RWPE2 (cell line): ENCODE data around the gene RAI1.

Source experiments
- ATAC-seq: fragments of 200-7000 bp; cut with Tn5 transposase; 3 replicates; pipeline ENCODE4 v1.9.1; 2021; ENCODE audit warnings: low read depth
- DNase-seq: peaks from one replicate; pipeline ENCODE4 v3.0.0-alpha.2; 2020; ENCODE audit warnings: low spot score
- H3K27ac ChIP-seq: fragments of 450-650 bp; 2 replicates; pipeline ENCODE4 v1.5.1; 2017; ENCODE audit warnings: mild to moderate bottlenecking; ENCODE audit not compliant: poor library complexity, severe bottlenecking
- H3K27me3 ChIP-seq: fragments of 250-450 bp; sonication (Bioruptor Pico); 2 replicates; pipeline ENCODE4 v1.5.1; 2021; ENCODE audit warnings: mild to moderate bottlenecking, moderate library complexity; ENCODE audit not compliant: insufficient read depth, poor library complexity, severe bottlenecking
- H3K36me3 ChIP-seq: fragments of 250-450 bp; sonication (Bioruptor Pico); 2 replicates; pipeline ENCODE4 v1.5.1; 2020; ENCODE audit warnings: low read depth, mild to moderate bottlenecking, moderate library complexity
- H3K4me1 ChIP-seq: fragments of 250-450 bp; sonication (Bioruptor Pico); 2 replicates; pipeline ENCODE4 v1.5.1; 2021; ENCODE audit warnings: mild to moderate bottlenecking, moderate library complexity; ENCODE audit not compliant: insufficient read depth, poor library complexity, severe bottlenecking
- H3K4me3 ChIP-seq: fragments of 250-450 bp; sonication (Bioruptor Pico); 2 replicates; pipeline ENCODE4 v1.5.1; 2021; ENCODE audit warnings: mild to moderate bottlenecking, moderate library complexity; ENCODE audit not compliant: severe bottlenecking
- H3K9me3 ChIP-seq: fragments of 250-450 bp; sonication (Bioruptor Pico); 2 replicates; pipeline ENCODE4 v1.5.1; 2021; ENCODE audit warnings: mild to moderate bottlenecking, moderate library complexity; ENCODE audit not compliant: severe bottlenecking
- TF ChIP-seq, protein P1 (sequence below): fragments of 450-650 bp; IDR thresholded peaks from one replicate; pipeline ENCODE4 v1.5.1; 2017; ENCODE audit warnings: mild to moderate bottlenecking, moderate library complexity; ENCODE audit not compliant: poor library complexity, severe bottlenecking

The RAI1 gene

DNA sequence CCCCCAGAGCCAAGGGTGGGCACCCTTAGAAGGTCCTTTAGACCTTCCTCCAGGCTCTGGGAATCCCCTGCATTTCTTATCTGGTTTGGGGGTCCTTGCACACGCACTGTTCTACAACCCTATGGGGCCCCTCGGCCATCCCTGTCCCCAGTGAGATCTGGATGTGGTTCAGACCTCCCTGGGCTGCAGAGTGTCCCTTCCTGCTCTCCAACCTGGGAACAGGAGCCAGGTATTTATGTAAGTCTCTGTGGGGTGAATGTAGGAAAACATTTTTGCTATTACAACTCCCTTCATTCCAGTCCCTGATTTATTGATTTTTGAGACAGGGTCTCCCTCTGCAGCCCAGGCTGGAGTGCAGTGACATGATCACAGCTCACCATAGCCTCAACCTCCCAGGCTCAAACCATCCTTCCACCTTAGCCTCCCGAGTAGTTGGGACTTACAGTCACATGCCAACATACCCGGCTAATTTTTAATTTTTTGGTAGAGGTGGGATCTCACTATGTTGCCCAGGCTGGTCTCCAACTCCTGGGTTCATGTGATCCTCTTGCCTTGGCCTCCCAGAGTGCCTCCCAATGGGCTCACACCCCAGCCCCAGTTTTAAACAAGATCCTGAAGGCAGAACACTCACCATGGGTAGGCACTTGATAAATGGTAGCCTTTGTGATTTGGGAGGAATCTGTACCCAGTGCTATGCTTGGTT is 61.6 kb downstream of the RAI1 start:
- Histone ChIP-seq H3K36me3 (no peaks in the 10 kb centered on the region), H3K9me3 (no peaks in the 10 kb centered on the region), H3K27me3 (no peaks in the 10 kb centered on the region), H3K4me3 (no peak overlapping the region), H3K27ac (no peak overlapping the region), H3K4me1 (peaks cover 30% of the 10 kb centered on the region)
- DNase-seq (no peak), ATAC-seq (no peak)
- TF ChIP-seq, protein P1, sequence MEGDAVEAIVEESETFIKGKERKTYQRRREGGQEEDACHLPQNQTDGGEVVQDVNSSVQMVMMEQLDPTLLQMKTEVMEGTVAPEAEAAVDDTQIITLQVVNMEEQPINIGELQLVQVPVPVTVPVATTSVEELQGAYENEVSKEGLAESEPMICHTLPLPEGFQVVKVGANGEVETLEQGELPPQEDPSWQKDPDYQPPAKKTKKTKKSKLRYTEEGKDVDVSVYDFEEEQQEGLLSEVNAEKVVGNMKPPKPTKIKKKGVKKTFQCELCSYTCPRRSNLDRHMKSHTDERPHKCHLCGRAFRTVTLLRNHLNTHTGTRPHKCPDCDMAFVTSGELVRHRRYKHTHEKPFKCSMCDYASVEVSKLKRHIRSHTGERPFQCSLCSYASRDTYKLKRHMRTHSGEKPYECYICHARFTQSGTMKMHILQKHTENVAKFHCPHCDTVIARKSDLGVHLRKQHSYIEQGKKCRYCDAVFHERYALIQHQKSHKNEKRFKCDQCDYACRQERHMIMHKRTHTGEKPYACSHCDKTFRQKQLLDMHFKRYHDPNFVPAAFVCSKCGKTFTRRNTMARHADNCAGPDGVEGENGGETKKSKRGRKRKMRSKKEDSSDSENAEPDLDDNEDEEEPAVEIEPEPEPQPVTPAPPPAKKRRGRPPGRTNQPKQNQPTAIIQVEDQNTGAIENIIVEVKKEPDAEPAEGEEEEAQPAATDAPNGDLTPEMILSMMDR: no peak

DNA sequence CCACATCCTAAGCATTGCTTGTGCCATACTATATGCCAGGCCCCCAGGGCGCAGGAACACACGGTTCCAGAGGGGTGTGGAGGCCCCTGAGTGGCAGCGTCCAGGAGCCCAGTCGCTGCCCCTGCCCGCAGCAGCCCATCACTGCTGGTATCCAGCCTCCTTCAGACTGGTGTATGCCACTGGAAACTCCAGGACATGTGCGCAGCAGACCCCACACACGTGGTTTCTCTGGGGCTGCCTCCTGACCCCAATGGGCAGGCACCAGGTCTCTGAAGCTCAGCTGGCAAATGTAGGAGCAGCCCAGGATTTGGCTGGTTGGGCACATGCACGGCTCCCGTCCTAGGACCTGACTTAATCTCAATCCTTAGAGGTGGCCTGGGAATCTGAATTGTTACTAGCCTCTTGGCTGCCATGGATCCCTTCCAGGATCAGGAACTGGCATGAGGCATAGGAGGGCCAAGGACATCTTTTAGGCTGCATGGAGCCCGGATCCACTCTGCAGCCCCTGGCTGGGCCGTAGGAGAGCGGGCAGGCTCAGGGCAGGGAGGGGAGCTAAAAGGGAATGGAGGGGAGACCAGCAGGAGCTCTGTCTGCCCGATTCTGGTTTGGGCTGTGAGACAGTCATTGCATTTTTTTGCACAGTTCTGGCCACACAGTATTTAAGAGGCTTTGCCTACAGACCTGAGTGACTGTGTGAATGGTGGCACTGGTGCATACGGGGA is 62.3 kb downstream of the RAI1 start:
- Histone ChIP-seq H3K4me3 (no peak overlapping the region), H3K27me3 (no peaks in the 10 kb centered on the region), H3K9me3 (no peaks in the 10 kb centered on the region), H3K27ac (no peak overlapping the region), H3K4me1 (peaks cover 25% of the 10 kb centered on the region), H3K36me3 (no peaks in the 10 kb centered on the region)
- no peak for ATAC-seq
- no peak for DNase-seq
- TF ChIP-seq, protein P1: no peak

DNA sequence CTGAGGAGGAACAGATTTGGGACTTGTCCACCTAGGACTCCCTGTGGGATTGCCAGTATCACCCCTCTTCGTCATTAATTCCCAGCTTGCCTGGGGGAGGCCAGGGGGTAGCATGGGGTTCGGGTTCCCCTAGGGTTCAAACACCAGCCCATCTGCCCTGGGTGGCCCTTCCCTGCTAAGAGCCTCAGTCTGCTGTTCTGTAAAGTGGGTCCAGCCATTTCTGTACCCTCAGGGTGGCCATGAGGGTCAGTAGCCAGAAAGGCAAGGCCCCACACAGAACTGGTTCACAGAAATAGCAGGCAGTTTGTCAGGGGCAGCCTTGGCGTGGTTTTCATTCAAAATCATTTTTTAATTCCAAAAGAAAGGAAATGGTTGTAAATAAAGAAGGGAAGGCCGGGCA is 62.9 kb downstream of the RAI1 start:
- Histone ChIP-seq H3K4me1 (peaks cover 19% of the 10 kb centered on the region), H3K36me3 (no peaks in the 10 kb centered on the region), H3K27me3 (no peaks in the 10 kb centered on the region), H3K27ac (no peak overlapping the region), H3K4me3 (no peak overlapping the region), H3K9me3 (no peaks in the 10 kb centered on the region)
- DNase-seq (no peak), ATAC-seq (no peak)
- TF ChIP-seq, protein P1: no peak

DNA sequence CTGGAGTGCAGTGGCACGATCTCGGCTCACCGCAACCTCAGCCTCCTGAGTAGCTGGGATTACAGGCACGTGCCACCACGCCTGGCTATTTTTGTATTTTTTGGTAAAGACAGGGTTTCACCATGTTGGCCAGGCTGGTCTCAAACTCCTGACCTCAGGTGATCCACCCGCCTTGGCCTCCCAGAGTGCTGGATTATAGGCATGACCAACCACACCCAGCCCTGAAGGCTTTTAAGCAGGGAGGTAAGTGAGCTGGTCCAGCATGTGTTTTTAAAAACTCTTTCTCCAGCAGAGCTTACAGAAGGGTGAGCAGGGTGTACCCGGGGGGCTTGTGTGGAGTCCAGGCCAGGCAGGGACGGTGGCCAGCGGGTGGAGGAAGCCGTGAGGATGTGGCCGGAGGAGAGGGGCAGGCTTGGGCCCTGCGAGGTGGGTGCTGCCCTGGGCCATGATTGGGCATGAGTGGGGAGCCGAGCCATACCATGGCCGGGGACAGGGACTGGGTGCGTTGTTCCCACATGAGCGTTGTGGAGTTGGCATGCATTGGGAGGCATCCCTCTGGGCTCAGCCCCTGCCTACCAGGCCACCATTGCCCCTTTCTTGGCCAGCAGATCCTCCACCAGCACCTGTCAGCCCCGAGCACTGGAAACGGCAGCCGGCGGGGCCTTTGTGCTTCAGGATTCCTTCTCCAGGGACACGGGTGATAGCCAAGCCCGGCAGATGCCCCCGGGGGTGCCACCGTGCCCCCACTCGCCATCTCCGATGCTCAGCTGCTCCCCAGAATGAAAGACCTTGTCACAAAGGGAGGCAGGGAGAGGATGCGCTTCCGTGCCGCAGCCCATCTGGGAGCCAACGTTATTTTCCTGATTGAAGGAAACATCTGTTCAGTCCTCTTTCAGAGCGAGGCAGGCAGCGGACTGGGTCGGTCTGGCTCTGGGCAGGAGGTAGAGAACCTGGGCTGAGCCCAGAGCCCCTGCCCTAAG is 64.5 kb downstream of the RAI1 start:
- no peaks in the 10 kb centered on the region for H3K9me3 ChIP-seq
- H3K4me3 ChIP-seq: no peak overlapping the region
- H3K4me1 ChIP-seq: peaks cover 10% of the 10 kb centered on the region
- TF ChIP-seq, protein P1: no peak
- H3K36me3 ChIP-seq: no peaks in the 10 kb centered on the region
- no peaks in the 10 kb centered on the region for H3K27me3 ChIP-seq
- DNase-seq: no peak
- no peak for ATAC-seq
- H3K27ac ChIP-seq: no peak overlapping the region
